H1 (cell line): ENCODE measurements around the gene B4GAT1. TPM values are rescaled to one million over a fixed set of nuclear protein-coding genes. Genes with fewer than 3 reads are reported as not detected.

ENCODE experiments used
- CTCF ChIA-PET: fragments of 300-600 bp; sonication (Branson Sonifier 250); formaldehyde crosslinking; loops from one replicate; lab custom pipeline; 2021; ENCODE audit not compliant: partially characterized antibody; lab: Charles Lee
- POLR2A ChIA-PET: fragments of 300-600 bp; sonication (Branson Sonifier 250); formaldehyde crosslinking; loops from one replicate; lab custom pipeline; 2021; ENCODE audit warnings: inconsistent platforms; ENCODE audit not compliant: partially characterized antibody; lab: Charles Lee
- DNase-seq, 2 experiments: peaks; one replicate each; pipeline versions ENCODE4 v3.0.0 to v3.0.0-alpha.2; 2010 to 2022; ENCODE audit warnings: low spot score in 2 of 2, low read depth in 1 of 2, mixed read lengths in 1 of 2
- FAIRE-seq: peaks from 2 replicates; lab custom pipeline; 2011; peaks lifted over from hg19 to GRCh38; lab: Jason Lieb, UNC
- H2AFZ ChIP-seq: 2 replicates; pipeline ENCODE4 v1.8.1; 2012; ENCODE audit warnings: low read length, inconsistent platforms
- H2AK5ac ChIP-seq: 2 replicates; pipeline ENCODE4 v1.6.1; 2013; ENCODE audit warnings: low read depth, low read length
- H2BK120ac ChIP-seq: replicated peaks from 2 replicates; pipeline ENCODE3; 2013; ENCODE audit warnings: low read depth, low read length, inconsistent platforms
- H2BK12ac ChIP-seq: 2 replicates; pipeline ENCODE4 v1.6.1; 2013; ENCODE audit warnings: low read depth, low read length
- H2BK15ac ChIP-seq: 2 replicates; pipeline ENCODE4 v1.6.1; 2013; ENCODE audit warnings: low read length
- H2BK20ac ChIP-seq: 2 replicates; pipeline ENCODE4 v1.6.1; 2013; ENCODE audit warnings: low read length
- H2BK5ac ChIP-seq: 2 replicates; pipeline ENCODE4 v1.6.1; 2013; ENCODE audit warnings: low read depth, low read length
- H3K14ac ChIP-seq: 2 replicates; pipeline ENCODE4 v1.6.1; 2013; ENCODE audit warnings: inconsistent platforms; ENCODE audit not compliant: insufficient read length
- H3K18ac ChIP-seq: 2 replicates; pipeline ENCODE4 v1.6.1; 2013; ENCODE audit warnings: low read length; ENCODE audit errors: extremely low read depth
- H3K23ac ChIP-seq: 2 replicates; pipeline ENCODE4 v1.6.1; 2013; ENCODE audit warnings: inconsistent platforms; ENCODE audit not compliant: insufficient read length
- H3K23me2 ChIP-seq: 2 replicates; pipeline ENCODE4 v1.6.1; 2013; ENCODE audit warnings: low read depth, low read length
- H3K27ac ChIP-seq: 2 replicates; pipeline ENCODE4 v1.6.1; 2011; ENCODE audit warnings: low read depth, low read length, inconsistent platforms
- H3K27me3 ChIP-seq, 4 experiments: replicated peaks in 1 of 4; 1 replicate in 1 of 4; 2 replicates in 3 of 4; pipeline versions ENCODE4 v1.6.1 to v1.8.1; 2011 to 2013; ENCODE audit warnings: low read length in 3 of 4, mild to moderate bottlenecking in 3 of 4, inconsistent platforms in 2 of 4, mixed read lengths in 2 of 4, moderate library complexity in 1 of 4; ENCODE audit not compliant: control insufficient read depth in 3 of 4, insufficient read depth in 3 of 4; ENCODE audit errors: extremely low read depth in 1 of 4
- H3K36me3 ChIP-seq, 4 experiments: 2 replicates each; pipeline versions ENCODE4 v1.6.1 to v1.8.1; 2011 to 2013; ENCODE audit warnings: mild to moderate bottlenecking in 4 of 4, low read length in 3 of 4, moderate library complexity in 2 of 4, control low read depth in 1 of 4, inconsistent platforms in 1 of 4; ENCODE audit not compliant: insufficient read depth in 4 of 4, control insufficient read depth in 2 of 4
- H3K4ac ChIP-seq: replicated peaks from 2 replicates; pipeline ENCODE3; 2013; ENCODE audit warnings: low read length, low read depth, mixed read lengths, inconsistent platforms; ENCODE audit not compliant: insufficient read length
- H3K4me1 ChIP-seq, 4 experiments: replicated peaks in 1 of 4; 1 replicate in 1 of 4; 2 replicates in 3 of 4; pipeline versions ENCODE4 v1.6.1 to v1.8.1; 2011 to 2013; ENCODE audit warnings: low read length in 3 of 4, inconsistent platforms in 2 of 4, mixed read lengths in 1 of 4; ENCODE audit not compliant: insufficient read depth in 4 of 4, control insufficient read depth in 3 of 4
- H3K4me2 ChIP-seq, 2 experiments: 2 replicates each; pipeline versions ENCODE4 v1.6.1 to v1.8.1; 2011 to 2013; ENCODE audit warnings: low read depth in 2 of 2, low read length in 2 of 2, control low read depth in 1 of 2, inconsistent platforms in 1 of 2, mild to moderate bottlenecking in 1 of 2; ENCODE audit not compliant: insufficient read depth in 1 of 2
- H3K4me3 ChIP-seq, 4 experiments: fragments of 200-600, 300-600 bp in 1 of 4; sonication (generic), shearing (Covaris generic), sonication (Bioruptor Twin) in 1 of 4; 2 replicates each; pipeline versions ENCODE4 v1.5.1 to v1.8.1; 2011 to 2016; ENCODE audit warnings: low read length in 4 of 4, low read depth in 3 of 4, control low read depth in 2 of 4, inconsistent platforms in 2 of 4, mild to moderate bottlenecking in 2 of 4, mixed read lengths in 1 of 4, moderate library complexity in 1 of 4; ENCODE audit not compliant: insufficient read depth in 2 of 4; ENCODE audit errors: extremely low read depth in 1 of 4
- H3K56ac ChIP-seq: replicated peaks from 2 replicates; pipeline ENCODE3; 2013; ENCODE audit warnings: low read depth, mild to moderate bottlenecking, mixed read lengths, low read length, inconsistent platforms; ENCODE audit not compliant: insufficient read length
- H3K79me1 ChIP-seq: 2 replicates; pipeline ENCODE4 v1.6.1; 2013; ENCODE audit warnings: low read depth, low read length, control low read depth
- H3K79me2 ChIP-seq, 2 experiments: 2 replicates each; pipeline versions ENCODE4 v1.6.1 to v1.8.1; 2012 to 2013; ENCODE audit warnings: low read length in 2 of 2, mild to moderate bottlenecking in 2 of 2, inconsistent platforms in 1 of 2; ENCODE audit not compliant: insufficient read depth in 2 of 2, control insufficient read depth in 1 of 2
- H3K9ac ChIP-seq, 4 experiments: replicated peaks in 1 of 4; 1 replicate in 1 of 4; 2 replicates in 3 of 4; pipeline versions ENCODE4 v1.6.1 to v1.8.1; 2011 to 2013; ENCODE audit warnings: low read depth in 3 of 4, low read length in 3 of 4, control low read depth in 2 of 4, mild to moderate bottlenecking in 2 of 4, moderate library complexity in 2 of 4, inconsistent platforms in 1 of 4; ENCODE audit errors: extremely low read depth in 1 of 4
- H3K9me3 ChIP-seq, 2 experiments: 2 replicates each; pipeline versions ENCODE4 v1.6.1 to v1.8.1; 2012 to 2013; ENCODE audit warnings: mild to moderate bottlenecking in 2 of 2, moderate library complexity in 2 of 2, control low read depth in 1 of 2, inconsistent platforms in 1 of 2, low read depth in 1 of 2, low read length in 1 of 2, mixed read lengths in 1 of 2; ENCODE audit not compliant: insufficient read depth in 2 of 2
- H4K20me1 ChIP-seq, 2 experiments: replicated peaks in 1 of 2; 2 replicates each; pipeline versions ENCODE3 to v1.8.1; 2011 to 2013; ENCODE audit warnings: inconsistent platforms in 2 of 2, low read length in 2 of 2, mild to moderate bottlenecking in 1 of 2; ENCODE audit not compliant: insufficient read depth in 2 of 2, control insufficient read depth in 1 of 2
- H4K5ac ChIP-seq: 2 replicates; pipeline ENCODE4 v1.6.1; 2013; ENCODE audit warnings: low read length, low read depth, mixed read lengths, inconsistent platforms; ENCODE audit not compliant: insufficient read length
- H4K8ac ChIP-seq: 2 replicates; pipeline ENCODE4 v1.8.0; 2013; ENCODE audit warnings: mild to moderate bottlenecking, moderate library complexity, low read length, inconsistent platforms; ENCODE audit not compliant: insufficient read depth; ENCODE audit errors: extremely low read depth
- H4K91ac ChIP-seq: replicated peaks from 2 replicates; pipeline ENCODE3; 2013; ENCODE audit warnings: low read length, mixed read lengths, inconsistent platforms; ENCODE audit not compliant: insufficient read length
- RAD21 ChIP-seq, 2 experiments: IDR thresholded peaks in 1 of 2; conservative IDR thresholded peaks in 1 of 2; 2 replicates each; pipeline ENCODE4 v1.6.1; 2011; ENCODE audit warnings: low read depth in 2 of 2, low read length in 2 of 2, improper control_type of control experiment in 1 of 2, inconsistent platforms in 1 of 2, mild to moderate bottlenecking in 1 of 2, moderate library complexity in 1 of 2
- SIX5 ChIP-seq: IDR thresholded peaks from 2 replicates; pipeline ENCODE4 v1.6.1; 2011; ENCODE audit warnings: mild to moderate bottlenecking, low read depth, low read length
- WGBS, 2 experiments: shearing (Covaris generic) in 1 of 2; methylation state at CpG; one replicate each; pipeline versions ENCODE4 v1.1.6 to v1.1.7; 2013 to 2015; ENCODE audit warnings: low lambda C conversion rate in 2 of 2, mixed read lengths in 2 of 2, inconsistent platforms in 1 of 2, low coverage in 1 of 2, missing lambda C conversion rate in 1 of 2; ENCODE audit not compliant: insufficient replicate concordance in 2 of 2, insufficient coverage in 1 of 2, insufficient read length in 1 of 2; ENCODE audit errors: extremely low coverage in 1 of 2, missing lambda C conversion rate in 1 of 2; 5-methylcytosine and 5-hydroxymethylcytosine counted together
- polyA plus RNA-seq, 7 experiments: library from polyadenylated mRNA; depleted of rRNA in 3 of 7; stranded (reverse) in 5 of 7; unstranded in 2 of 7; fragments of >200 nt in 5 of 7; fragments of 200-250 nt in 2 of 7; gene quantifications; 1 replicate in 5 of 7; 2 replicates in 1 of 7; 4 replicates in 1 of 7; pipeline versions ENCODE4 v1.2.1 to v1.2.3, GENCODE V29; 2011 to 2013; ENCODE audit warnings: missing spikeins in 2 of 7, mixed read lengths in 2 of 7
- total RNA-seq: library from RNA; stranded (reverse); fragmentation: NEBNext Ultra II Directional; extraction: Animal tissue kit (Norgen Biotek cat#: 25700); gene quantifications from 2 replicates; pipeline ENCODE4 v1.2.1, GENCODE V29; 2021

The B4GAT1 gene
- total and polyA plus RNA-seq, 2 of the 8 experiments (the other 6 are each of a cell fraction or from before 2014, with no cell fraction given) = 22.2 to 27.8 TPM

GRCh38 chr11:66330931-66331330, 16.5 kb downstream of the B4GAT1 start:
- peaks cover 0 to 7% (median 5%) of the 10 kb centered on the region in 4 experiments; a peak in 3 of 7 replicates for H3K27me3 ChIP-seq
- H3K56ac ChIP-seq = no peak overlapping the region
- ChIA-PET POLR2A (interaction anchor here (0.6 to 8.5 kb wide), 7 partner anchors 9 to 41 kb away, joined by 3 to 61 read pairs (median 7); partner anchors contain the start of genes B4GAT1, BRMS1, CD248 and YIF1A), CTCF (interaction anchor here (1.5 to 8.7 kb wide), 2 partner anchors 17 to 50 kb away, joined by 5 to 242 read pairs; partner anchors contain the start of gene CD248)
- no peaks in the 10 kb centered on the region; the same call in 1 of the 2 replicates for H3K23me2 ChIP-seq
- H3K4me1 ChIP-seq = peaks cover 5 to 17% (median 10%) of the 10 kb centered on the region in 4 experiments; a peak in 6 of 7 replicates
- H2AFZ ChIP-seq = no peak overlapping the region
- WGBS, 2 experiments = 87% methylated on average over 10 of the region's 10 CpGs; no CpG with 5 or more reads in 1 of the 2 experiments
- DNase-seq (no peak), FAIRE-seq (no peak)
- TF ChIP-seq RAD21 (IDR thresholded peaks at IDR 0.05 in 1 of 2, conservative IDR thresholded peaks at IDR 0.05 in 1 of 2; ENCODE audit: low read depth in 2 of 2, low read length in 2 of 2) (0 out of 4 replicates have a peak, but pooled peaks of 1 of the 2 experiments have one; percentile 11), SIX5 (no peak)
- H4K91ac ChIP-seq = no peak overlapping the region
- no peak overlapping the region for H2BK5ac ChIP-seq
- no peak overlapping the region for H3K4ac ChIP-seq
- no peak overlapping the region for H3K4me3 ChIP-seq
- no peaks in the 10 kb centered on the region for H3K79me2 ChIP-seq
- no peak overlapping the region for H3K4me2 ChIP-seq
- no peak overlapping the region for H2BK12ac ChIP-seq
- H3K36me3 ChIP-seq = no peaks in the 10 kb centered on the region
- no peaks in the 10 kb centered on the region for H4K20me1 ChIP-seq
- no peak overlapping the region for H3K9ac ChIP-seq
- no peak overlapping the region for H2BK15ac ChIP-seq
- no peak overlapping the region for H3K18ac ChIP-seq
- no peak overlapping the region for H3K14ac ChIP-seq
- H3K79me1 ChIP-seq = no peaks in the 10 kb centered on the region
- H3K23ac ChIP-seq = no peak overlapping the region
- no peak overlapping the region for H4K8ac ChIP-seq
- H4K5ac ChIP-seq = no peak overlapping the region
- H2AK5ac ChIP-seq = no peak overlapping the region
- H3K9me3 ChIP-seq = no peaks in the 10 kb centered on the region
- no peak overlapping the region for H2BK120ac ChIP-seq
- H2BK20ac ChIP-seq = no peak overlapping the region
- no peak overlapping the region for H3K27ac ChIP-seq
